HG03280 (cell line): ENCODE results near the gene KLHL29.

ENCODE experiments used
- ATAC-seq: cut with Tn5 transposase; IDR thresholded peaks from one replicate; pipeline ENCODE4 v1.9.1; 2021; ENCODE audit warnings: mild to moderate bottlenecking, moderate library complexity; ENCODE audit not compliant: unreplicated experiment

The KLHL29 gene

GRCh38 chr2:23489471-23490322 is 104.7 kb downstream of the KLHL29 start:
- ATAC-seq, result no peak

- no peak for ATAC-seq
These were observed 106.8 kb downstream of the KLHL29 start for GRCh38 chr2:23491591-23492336.

GRCh38 chr2:23492337-23492675 is 107.3 kb downstream of the KLHL29 start:
- ATAC-seq, result no peak

GRCh38 chr2:23492921-23493320 is 107.9 kb downstream of the KLHL29 start:
- no peak for ATAC-seq

GRCh38 chr2:23493846-23494245 is 108.9 kb downstream of the KLHL29 start:
- no peak for ATAC-seq

GRCh38 chr2:23494286-23494685 is 109.3 kb downstream of the KLHL29 start:
- no peak for ATAC-seq

- ATAC-seq, result no peak
These were observed 110.7 kb downstream of the KLHL29 start for GRCh38 chr2:23495661-23496114.

GRCh38 chr2:23496456-23496855 is 111.5 kb downstream of the KLHL29 start:
- no peak for ATAC-seq

GRCh38 chr2:23497063-23497462 is 112.1 kb downstream of the KLHL29 start:
- no peak for ATAC-seq

- ATAC-seq, result no peak
These were observed 112.6 kb downstream of the KLHL29 start for GRCh38 chr2:23497536-23497935.

GRCh38 chr2:23498943-23499342 is 114.0 kb downstream of the KLHL29 start:
- no peak for ATAC-seq

- no peak for ATAC-seq
These were observed 114.5 kb downstream of the KLHL29 start for GRCh38 chr2:23499439-23499838.

- no peak for ATAC-seq
These were observed 115.9 kb downstream of the KLHL29 start for GRCh38 chr2:23500836-23501235.

GRCh38 chr2:23502096-23502495 is 117.1 kb downstream of the KLHL29 start:
- no peak for ATAC-seq

- no peak for ATAC-seq
These were observed 118.1 kb downstream of the KLHL29 start for GRCh38 chr2:23503097-23503496.

GRCh38 chr2:23503682-23504081 is 118.7 kb downstream of the KLHL29 start:
- ATAC-seq, result no peak

- no peak for ATAC-seq
These were observed 119.6 kb downstream of the KLHL29 start for GRCh38 chr2:23504591-23504990.

- ATAC-seq, result no peak
These were observed 120.4 kb downstream of the KLHL29 start for GRCh38 chr2:23505218-23505983.

GRCh38 chr2:23505984-23506380 is 121.0 kb downstream of the KLHL29 start:
- no peak for ATAC-seq

- no peak for ATAC-seq
These were observed 121.7 kb downstream of the KLHL29 start for GRCh38 chr2:23506531-23507266.
